Activated CD8-positive, alpha-beta memory T cell treated with anti-CD3 and anti-CD28 coated beads, Interleukin-2, amount 50 U/mL, for 4 hours (primary cell): ENCODE data around the gene ARMH3.

Source experiments
- DNase-seq: peaks from one replicate; pipeline ENCODE4 v3.0.0-alpha.2; 2020

Gene ARMH3

DNA sequence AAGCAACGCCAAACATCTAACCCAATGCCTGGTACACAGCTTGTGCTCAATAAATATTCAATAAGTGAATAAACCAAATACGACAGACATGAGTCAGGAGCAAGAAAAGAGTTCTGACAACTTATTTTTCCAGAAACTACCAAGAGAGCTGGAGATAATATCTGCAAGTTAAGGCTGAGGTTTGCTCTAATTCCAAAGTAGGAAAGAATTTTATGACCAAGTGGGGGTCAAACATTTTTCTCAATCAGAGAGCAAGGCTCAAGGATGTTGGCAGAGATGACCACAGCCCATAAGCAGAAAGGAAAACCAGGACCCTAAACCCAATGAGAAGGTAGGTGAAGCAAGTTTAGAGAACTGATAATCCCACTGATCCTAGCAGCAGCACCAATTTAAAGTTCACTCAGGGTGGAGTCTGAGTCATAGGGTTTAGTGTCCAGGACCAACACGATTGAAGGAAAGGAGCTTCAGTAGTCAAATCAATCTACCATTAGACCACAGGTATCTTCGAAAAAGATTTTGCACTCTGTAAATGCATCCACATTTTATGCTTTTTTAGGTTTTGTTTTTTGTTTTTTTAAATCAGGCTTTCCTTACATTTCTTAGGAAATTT is 163.1 kb downstream of the ARMH3 start:
- DNase-seq, result no peak

DNA sequence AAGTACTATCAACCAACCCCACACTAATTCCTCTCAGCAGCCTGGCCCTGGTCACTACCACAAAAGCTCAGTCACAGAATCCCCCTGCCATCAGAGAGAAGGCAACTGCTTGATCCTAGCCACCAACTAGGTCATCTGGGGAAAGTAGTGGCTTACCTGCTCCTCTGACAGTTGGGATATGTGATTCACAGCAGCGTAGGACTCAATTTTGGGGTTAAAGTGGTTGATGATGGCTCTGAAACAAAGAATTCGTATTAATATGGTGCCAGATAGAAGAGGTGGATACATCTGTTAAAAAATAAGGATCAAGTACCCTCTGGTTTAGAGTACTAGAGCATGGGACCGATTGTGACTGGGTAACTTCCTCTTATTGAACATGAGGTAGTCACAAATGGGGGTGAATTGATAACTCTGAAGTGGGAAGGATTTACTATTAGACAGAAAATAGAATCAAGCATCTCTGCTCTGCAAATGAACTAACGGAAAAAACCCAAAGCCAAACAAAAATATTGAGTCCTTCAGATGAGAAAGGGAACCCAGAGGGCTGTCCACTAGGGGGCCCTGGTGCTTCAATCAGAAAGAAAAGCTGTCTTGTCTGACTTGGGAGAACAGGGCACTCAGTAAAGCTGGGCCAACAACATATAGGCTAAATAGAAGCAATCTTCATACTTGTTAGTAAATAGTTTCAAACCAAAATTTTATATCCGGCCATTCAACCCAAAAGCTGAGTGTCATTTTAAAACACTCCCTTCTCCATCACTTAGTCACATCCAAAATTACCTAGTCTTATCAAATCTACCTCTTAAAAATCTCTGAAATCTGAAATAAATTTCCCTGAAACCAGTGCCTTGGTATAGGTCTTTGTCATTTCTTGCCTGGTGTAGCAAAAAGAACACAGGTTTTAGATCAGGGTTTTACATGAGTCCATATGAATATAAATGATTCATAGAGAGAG is 166.4 kb downstream of the ARMH3 start:
- DNase-seq, result peak; percentile 69

DNA sequence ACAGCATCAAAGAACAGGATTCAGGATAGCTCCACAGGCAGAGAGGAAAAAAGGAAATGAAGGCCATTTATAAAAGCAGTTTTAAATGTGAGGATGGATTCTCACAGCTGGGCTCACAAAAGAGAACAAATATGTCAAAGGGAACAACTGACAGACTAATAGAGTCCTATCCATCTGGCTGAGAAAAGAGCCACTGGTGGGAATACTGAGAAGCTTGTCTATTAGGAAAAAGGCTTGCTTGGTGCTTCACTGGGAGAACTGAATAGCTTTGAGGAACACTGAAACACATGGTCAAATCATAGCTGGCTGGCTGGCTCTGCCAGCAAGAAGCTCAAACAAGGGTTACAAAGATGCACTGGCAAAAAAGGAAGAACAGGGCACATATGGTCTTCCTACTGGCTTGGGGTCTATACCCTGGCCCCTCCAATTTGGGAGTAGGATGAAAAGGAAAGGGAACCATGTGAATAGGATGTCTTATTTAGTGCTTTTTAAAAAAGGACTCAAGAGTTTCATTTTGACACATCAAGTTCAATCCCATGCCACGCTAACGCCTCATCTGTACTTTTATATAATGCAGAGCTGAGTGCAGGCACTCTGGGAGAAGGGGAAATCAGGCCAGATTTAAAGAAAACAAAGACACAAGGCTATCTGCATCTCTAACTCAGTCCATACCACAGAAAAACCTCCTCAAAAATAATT is 167.6 kb downstream of the ARMH3 start:
- DNase-seq, result no peak

DNA sequence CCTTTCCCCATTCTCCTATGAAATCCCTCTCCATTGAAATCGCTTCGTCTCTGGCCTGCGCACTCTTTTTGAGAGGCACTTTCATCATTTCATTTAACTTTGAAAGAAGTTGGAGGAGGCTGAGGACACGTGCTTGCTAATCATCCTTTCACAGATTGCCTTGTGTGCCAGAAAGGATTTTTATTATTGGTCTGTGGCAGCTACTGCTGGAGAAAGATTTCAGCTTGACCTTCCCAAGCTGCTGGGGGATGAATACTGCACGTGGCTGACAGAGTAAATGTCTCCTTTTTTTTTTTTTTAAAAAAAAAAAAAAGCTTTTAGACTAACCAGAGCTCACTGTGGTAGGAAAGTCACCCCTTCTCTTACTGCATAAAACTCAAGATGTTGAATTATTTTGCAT is 168.2 kb downstream of the ARMH3 start:
- DNase-seq, result no peak

DNA sequence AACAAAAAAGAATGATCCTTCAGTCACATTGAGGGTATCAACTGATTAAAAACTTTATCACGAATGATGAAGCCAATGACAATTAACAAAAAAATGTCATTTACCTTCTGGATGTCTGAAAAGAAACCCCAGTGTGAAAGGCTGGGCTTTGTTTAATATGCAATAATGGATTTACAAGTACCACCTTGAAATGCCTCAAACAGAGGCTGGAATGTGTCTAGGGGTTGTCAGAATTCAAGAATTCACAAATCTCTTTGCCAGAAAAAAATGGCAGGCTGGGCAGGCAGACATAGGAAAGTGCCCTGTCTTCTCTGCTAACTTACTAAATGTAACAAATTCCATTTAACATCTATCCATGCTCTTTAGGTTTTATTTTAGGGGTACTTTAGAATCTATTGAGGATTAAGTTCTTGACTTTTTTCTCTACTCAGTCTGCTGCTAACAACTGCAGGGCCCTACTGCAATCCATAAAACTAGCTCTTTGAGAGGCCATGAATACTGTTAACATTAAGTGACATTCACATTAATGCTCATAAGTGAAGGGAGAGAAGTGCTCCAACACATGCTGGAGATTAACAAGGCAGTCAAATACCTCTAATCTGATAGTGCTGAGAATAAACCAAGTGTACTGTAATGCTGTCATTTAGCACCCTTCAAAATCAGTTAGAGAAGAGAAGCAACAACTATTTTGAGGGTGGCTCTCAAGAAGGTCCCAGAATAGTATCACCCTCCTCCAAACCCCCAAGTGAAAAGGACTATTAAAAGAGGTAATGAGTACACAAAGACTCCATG is 169.3 kb downstream of the ARMH3 start:
- DNase-seq, result no peak

DNA sequence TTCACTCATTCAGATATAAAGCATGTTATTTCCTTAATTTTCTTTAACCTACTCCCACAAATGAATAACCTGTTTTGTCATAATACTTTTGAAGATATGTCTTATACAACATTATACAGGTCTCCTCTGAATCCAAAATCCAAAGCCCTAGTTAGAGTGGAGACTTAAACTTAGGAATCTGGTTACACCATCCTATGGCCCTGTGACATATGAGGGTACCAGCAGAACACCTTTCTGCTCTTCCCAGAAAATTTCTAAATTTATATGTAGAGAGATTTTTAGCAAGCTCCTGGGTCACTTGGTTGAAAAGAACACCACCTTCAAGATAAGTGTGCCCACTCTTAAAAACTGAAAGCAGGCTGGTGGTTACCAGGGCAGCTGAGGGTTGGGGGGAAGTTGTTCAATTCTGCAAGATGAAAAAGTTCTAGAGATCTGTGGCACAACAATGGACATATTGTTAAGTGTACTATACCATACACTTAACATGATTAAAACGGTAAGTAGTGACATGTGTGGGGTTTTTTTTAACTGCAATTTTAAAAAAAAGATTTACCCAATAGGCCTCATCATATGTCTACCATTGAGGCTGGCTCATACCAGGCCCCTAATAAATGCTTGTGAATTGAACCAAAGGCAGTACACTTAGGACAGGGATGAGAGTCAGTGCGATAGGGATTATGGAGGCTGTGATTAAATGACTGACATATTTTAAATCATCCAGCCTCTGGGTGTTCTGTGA is 174.8 kb downstream of the ARMH3 start:
- DNase-seq, result no peak

DNA sequence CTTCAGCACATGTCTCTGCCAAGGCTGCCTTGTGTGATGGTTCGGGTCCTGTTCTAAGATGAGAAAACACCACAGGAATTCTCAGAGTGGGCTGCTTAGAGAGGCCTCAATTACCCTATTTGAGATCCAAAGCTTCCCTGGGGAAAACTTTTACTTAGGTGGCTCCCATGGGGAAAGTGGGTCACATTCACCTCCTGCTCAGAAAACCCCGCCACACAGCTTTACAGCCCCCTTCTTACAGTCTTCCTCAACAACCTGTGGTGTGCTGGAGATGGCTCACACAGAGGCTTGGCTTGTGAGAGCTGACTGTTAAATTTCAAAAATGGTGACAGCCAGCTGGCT is 175.8 kb downstream of the ARMH3 start:
- DNase-seq, result no peak

DNA sequence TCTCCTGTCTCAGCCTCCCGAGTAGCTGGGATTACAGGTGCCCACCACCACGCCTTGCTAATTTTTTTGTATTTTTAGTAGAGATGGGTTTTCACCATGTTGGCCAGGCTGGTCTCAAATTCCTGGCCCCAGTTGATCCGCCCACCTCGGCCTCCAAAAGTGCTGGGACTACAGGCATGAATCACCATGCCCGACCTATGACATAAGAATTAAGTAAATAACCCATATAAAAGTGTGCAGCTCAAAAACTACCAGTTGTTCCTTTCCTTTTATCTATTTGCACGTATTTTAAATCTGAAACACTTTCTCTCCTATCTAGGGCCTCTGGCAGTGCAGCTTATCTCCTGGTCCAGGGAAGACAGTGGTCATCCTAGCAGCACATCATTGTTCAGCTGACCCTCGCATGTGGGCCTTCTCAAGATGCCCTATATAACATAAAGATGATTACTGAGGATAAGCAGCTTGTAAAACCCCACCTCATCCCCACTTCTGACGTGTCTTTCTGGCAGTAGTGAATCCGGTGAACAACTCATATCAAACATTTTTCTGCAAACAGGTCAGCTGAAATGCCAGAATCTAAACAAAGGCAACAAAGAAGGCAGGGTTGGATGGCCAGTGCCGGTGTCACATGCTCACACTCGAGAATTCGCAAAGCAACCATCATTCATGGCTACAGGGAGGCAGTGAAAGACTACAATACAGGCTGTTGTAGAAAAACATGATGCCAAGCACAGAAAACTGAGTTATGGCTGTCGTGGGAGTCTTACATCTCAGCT is 176.3 kb downstream of the ARMH3 start:
- no peak for DNase-seq

DNA sequence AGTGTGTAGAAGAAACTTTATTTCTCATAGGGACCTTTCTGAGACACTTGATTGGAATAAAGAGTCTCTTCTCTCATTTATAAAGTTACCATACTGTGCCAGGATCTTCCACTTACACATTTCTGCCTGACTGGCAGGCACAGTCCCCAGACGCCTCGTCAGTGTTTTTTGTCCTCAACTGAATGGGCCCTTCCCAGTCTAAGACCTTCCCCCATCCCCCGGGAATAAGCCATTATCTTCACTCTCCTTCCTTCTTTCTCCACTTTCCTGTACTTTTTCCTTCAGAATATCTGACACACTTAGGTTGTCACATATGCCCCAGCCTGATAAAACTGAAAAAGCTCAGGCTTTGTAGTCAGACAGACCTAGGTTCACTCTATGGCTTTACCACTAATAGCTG is 177.1 kb downstream of the ARMH3 start:
- DNase-seq, result no peak

DNA sequence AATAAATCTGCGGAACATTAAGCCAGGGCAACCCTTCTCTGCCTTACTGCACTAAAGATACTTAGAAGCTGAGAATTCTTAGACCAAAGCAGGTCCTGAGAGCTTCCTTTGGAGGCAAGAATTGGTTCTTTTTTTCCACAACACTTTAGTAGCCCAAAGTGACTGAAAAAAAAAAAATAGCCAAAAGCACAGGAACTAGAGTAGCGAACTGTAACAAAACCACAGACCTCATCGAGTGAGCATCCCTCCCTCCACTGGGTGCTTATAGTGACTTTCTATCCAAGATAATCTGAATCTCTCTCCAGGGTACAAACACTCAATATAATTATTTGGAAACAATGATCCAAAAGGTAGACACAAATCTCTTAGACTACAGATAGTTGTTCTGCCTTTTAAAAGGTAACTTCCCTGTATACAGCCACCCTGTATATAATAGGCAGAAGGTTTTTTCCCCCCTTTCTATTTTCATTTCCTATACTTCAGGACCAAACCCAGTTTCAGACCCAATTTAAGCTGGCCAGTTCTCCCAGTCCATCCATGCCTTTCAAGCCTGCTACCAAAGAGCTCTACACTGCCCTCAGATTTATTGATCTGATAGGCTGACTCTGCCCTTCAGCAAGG is 180.8 kb downstream of the ARMH3 start:
- DNase-seq, result no peak

DNA sequence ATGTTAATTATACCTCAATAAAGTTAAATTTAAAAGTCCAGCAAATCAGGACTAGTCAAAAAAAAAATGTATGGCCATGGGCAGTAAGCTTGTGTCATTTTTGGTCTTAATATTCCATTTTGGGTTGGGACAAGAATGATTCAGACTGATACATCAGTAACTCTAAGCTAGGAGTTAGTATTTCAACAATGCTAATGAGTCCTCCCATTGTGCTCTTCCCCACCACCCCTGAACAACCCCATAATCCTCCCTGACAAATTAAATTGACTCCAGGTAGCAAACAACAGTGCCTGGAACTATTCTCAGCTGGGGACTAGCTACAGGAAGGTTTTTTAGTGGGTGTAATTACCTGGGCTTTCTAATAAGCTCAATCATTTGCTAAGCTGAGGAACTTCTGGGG is 181.7 kb downstream of the ARMH3 start:
- DNase-seq, result no peak

DNA sequence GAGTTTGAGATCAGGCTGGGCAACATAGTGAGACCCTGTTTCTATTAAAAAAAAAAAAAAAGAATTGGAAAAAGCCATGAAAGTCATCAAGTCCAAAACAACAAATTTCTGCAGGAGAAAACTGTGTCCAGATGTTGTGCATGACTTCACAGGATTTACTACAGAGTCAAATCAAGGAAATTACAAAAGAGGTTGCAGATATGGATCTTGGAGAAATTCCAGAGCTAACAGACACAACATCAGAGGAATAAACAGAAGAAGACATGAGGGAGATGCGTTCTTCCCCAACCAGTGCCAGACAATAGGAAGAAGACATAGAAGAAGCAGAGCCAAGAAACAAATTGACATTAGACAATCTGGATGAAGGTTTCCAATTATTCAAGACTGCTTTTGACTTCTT is 188.0 kb downstream of the ARMH3 start:
- DNase-seq, result no peak

DNA sequence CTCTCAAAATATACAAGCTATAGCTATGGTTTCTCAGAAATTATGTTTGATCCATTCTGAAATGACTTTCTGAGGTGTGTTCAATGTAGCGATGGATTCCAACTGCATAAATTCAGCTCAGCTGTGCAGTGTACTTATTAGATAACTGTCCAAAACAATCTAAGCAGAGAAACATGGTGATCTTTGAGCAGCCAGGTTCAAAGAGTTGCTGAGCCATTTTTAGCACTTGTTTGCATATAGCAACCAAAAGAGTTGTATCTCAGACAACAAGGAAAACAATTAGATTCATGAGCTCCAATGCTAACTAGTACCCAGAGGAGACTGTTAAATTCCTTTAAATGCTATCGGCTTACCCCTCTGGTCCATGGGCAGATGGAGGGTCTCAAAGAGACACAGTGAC is 196.4 kb downstream of the ARMH3 start:
- no peak for DNase-seq

DNA sequence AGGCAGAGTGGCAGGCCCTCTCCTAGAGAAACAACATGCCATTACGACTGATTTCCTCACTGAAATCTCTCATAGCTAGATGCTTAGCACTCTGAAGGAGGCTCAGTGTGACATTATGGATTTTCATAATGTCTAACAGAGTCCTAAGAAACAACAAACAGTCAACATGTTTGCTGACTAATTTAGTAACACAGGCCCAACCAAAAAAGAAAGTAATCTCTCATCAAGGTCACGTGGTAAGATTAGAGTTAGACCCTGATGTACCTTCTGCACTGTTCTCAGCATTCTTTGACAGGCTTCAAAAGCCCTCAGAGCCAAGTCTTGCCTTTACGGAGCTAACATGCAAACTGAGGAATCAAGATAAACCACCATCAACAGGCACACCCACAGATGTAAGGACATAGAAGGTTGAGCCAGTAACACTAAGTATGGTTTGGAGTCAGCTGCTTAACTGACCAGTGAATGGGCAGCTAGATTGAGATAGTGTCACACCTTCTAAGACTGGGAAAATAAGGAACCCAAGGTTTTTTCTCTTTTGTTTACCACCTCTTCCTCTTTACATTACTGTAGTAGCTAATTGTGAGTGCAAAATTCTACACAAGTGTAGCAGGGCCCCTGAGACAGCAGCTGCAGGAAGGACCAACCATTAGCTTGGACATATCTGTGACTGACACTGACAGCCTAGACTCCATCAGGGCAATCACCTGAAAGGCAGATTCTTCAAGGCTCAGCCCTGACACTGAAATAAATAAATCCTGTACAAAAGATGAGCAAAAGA is 197.1 kb downstream of the ARMH3 start:
- DNase-seq, result no peak

DNA sequence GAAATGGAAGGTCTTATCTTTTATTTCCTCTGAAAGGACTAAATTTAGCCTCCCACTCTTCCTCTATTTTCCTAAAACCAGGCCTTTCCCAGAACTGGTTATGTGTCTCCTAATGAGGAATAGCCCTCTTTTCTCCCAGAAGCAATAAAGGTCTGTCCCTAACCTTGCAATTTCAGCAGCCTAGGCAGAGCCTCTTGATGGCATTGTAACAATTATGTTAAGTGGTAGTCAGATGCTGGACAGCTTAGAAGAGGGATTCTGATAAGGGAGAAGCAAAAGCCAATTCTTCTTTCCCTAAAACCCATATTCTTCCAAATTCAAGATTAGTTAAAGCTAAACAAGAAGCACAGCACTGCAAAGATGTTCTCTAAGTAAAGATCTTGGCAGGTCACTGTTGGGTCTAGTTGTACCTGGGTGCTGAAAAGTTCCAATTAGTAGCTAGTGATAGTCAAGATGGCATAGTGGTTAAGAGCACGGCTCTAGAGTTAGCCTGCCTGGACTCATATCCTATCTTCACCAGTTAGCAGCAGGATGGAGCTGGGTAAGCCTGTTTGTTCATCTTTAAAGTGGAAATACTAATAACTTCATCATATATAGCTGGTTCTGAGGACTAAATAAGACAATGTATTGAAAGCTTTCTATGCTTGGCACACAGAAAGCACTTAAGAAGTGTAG is 198.0 kb downstream of the ARMH3 start:
- no peak for DNase-seq

DNA sequence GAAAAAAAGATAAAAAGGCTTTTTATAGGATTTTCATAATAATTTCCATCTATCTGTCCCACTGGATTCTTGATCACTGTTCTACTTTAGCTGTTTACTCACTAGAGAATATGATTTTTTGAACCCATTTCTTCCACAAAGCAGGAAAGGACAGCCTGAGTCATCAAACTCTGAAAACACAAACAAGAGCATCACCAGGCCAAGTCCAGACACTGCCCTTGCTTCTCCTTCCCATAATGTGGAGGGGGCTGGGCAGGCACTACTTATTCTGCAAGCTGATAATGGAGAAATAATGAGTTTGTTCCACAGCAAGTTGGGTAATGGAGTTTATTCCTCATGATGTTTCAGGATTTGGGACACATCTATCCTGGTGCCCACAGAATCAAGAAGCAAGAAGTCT is 199.3 kb downstream of the ARMH3 start:
- no peak for DNase-seq

DNA sequence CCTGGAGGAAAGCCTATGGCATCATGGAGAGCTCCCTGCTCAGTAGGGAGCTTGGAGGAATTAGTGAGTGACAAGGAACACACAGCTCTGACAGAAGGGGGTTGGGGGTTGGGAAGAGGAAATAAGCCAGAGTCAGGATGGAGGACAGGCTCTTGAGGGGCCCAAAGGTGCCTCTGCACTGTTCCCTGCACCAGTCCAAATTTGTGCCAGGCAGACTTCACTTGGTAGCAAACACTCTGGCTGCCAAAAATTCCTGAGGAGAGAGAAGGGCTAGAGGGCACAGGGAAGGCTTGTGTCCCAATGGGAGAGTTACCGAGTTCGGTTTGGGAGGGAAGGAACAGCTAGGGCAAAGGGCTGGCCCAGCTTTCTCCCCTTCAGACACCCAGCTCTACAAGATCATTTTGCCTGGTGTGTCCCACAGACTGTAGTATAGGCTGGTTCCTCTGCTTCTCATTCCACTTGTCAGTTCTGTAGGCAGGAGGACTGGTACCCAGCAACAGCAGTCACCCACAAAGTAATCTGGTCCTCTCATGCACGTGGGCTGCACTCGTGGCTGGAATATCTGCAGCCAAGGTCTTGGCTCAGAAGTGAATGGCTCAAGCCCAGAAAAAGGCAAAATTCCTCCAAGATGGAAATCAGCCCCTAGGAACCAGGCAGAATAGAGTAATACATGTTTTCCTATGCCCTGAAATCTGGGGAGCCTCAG is 204.4 kb downstream of the ARMH3 start:
- no peak for DNase-seq

DNA sequence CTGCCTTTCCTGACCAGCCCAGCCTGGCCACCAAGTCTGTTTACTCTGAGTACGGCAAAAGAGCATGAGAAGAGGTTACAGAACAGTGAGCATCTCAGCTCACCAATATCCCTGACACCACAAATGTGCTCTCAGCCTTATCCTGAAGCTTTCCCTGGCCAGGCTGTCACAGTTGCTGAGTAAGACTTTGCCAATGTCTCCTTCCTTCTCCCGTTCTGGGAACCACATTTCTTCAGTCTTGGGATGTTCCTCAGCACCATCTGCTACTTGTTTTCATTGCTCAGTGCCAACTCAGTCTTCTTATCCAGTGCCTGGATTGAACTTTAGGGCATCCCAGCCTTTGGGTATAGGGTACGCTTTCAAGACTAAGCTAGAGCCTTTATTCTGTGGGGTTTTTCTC is 205.2 kb downstream of the ARMH3 start:
- no peak for DNase-seq

DNA sequence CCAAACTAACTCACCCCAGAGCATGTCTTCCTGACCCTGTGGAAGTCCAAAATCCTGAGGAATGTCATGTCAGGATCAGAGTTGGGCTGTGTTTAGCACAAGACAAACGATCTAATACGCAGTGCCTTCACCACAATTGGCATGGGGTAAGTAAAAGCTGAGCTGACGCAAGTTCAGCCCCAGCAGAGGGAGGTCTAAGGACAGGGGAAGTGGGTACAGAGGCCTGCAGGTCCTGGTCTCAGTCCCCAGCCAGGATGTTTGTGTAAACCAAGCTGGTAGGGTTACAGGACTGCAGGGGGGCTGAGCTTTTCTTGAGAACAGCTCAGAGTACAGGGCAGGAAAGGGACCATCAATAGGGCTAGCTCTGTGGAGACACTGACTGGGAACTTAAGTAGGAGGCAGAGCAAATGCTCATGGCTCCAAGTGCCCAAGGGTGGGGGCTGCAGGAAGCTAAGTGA is 207.1 kb downstream of the ARMH3 start:
- DNase-seq, result no peak
